B cell (primary cell): ENCODE data around the gene CHD6. TPM values are rescaled to one million over a fixed set of nuclear protein-coding genes. Genes with fewer than 3 reads are reported as not detected.

Experiments used
- ATAC-seq: fragments of 200-7000 bp; cut with Tn5 transposase; one replicate; pipeline ENCODE4 v1.10.0; 2021; ENCODE audit warnings: low read depth, mild to moderate bottlenecking, moderate number of reproducible peaks, moderate library complexity
- CTCF ChIA-PET: fragments of 350-600 bp; sonication (Branson Sonifier 250); formaldehyde crosslinking; loops from one replicate; lab custom pipeline; 2021; ENCODE audit warnings: antibody characterized with exemption, inconsistent platforms; lab: Charles Lee
- POLR2A ChIA-PET: fragments of 350-600 bp; sonication (Branson Sonifier 250); formaldehyde crosslinking; loops from one replicate; lab custom pipeline; 2021; ENCODE audit warnings: antibody characterized with exemption; lab: Charles Lee
- DNase-seq: peaks from one replicate; pipeline ENCODE4 v3.0.0; 2013
- H2AFZ ChIP-seq: 2 replicates; pipeline ENCODE4 v1.6.1; 2012; ENCODE audit warnings: mild to moderate bottlenecking, low read depth, low read length; ENCODE audit not compliant: insufficient read depth, poor library complexity, severe bottlenecking
- H3K27ac ChIP-seq, 2 donors: 1 replicate in 1 of 2; 2 replicates in 1 of 2; pipeline ENCODE4 v1.5.1; 2012 to 2013; ENCODE audit warnings: low read length in 2 of 2, mild to moderate bottlenecking in 2 of 2, moderate library complexity in 1 of 2
- H3K27me3 ChIP-seq, 4 experiments: fragments of 200-600 bp in 1 of 4; sonication (generic) in 1 of 4; replicated peaks in 1 of 4; 1 replicate in 2 of 4; 2 replicates in 2 of 4; pipeline versions ENCODE4 v1.6.1 to v1.7.0; 2013 to 2016; ENCODE audit warnings: low read length in 3 of 4, mild to moderate bottlenecking in 2 of 4, mixed read lengths in 1 of 4, moderate library complexity in 1 of 4; ENCODE audit not compliant: insufficient read depth in 4 of 4, control insufficient read depth in 3 of 4; ENCODE audit errors: control extremely low read depth in 1 of 4
- H3K36me3 ChIP-seq, 2 experiments: replicated peaks in 1 of 2; 1 replicate in 1 of 2; 2 replicates in 1 of 2; pipeline versions ENCODE4 v1.6.1 to v1.7.1; 2013; ENCODE audit warnings: low read length in 1 of 2; ENCODE audit not compliant: insufficient read depth in 2 of 2, control insufficient read depth in 1 of 2; ENCODE audit errors: control extremely low read depth in 1 of 2, extremely low read depth in 1 of 2
- H3K4me1 ChIP-seq, 2 donors: fragments of 200-600 bp in 1 of 2; sonication (generic) in 1 of 2; 1 replicate in 1 of 2; 2 replicates in 1 of 2; pipeline versions ENCODE4 v1.5.1 to v1.6.1; 2013 to 2017; ENCODE audit warnings: low read length in 2 of 2; ENCODE audit not compliant: control insufficient read depth in 2 of 2, insufficient read depth in 2 of 2
- H3K4me2 ChIP-seq: replicated peaks from 2 replicates; pipeline ENCODE3; 2012; ENCODE audit warnings: mild to moderate bottlenecking, low read depth, low read length; ENCODE audit not compliant: poor library complexity, severe bottlenecking
- H3K4me3 ChIP-seq, 5 experiments: fragments of 200-600 bp in 1 of 5; sonication (generic) in 1 of 5; 1 replicate in 3 of 5; 2 replicates in 2 of 5; pipeline versions ENCODE4 v1.5.1 to v1.7.0; 2011 to 2016; ENCODE audit warnings: low read length in 4 of 5, mild to moderate bottlenecking in 4 of 5, low read depth in 2 of 5, control low read depth in 1 of 5, moderate library complexity in 1 of 5; ENCODE audit not compliant: insufficient read depth in 1 of 5; ENCODE audit errors: control extremely low read depth in 1 of 5, extremely low read depth in 1 of 5
- H3K79me2 ChIP-seq: fragments of 200-600 bp; sonication (generic); one replicate; pipeline ENCODE4 v1.6.0; 2016; ENCODE audit warnings: low read length; ENCODE audit not compliant: control insufficient read depth, insufficient read depth
- H3K9ac ChIP-seq: fragments of 200-600 bp; sonication (generic); 2 replicates; pipeline ENCODE4 v1.6.1; 2017; ENCODE audit warnings: mild to moderate bottlenecking, low read length, moderate library complexity
- H3K9me3 ChIP-seq, 3 donors: one replicate each; pipeline versions ENCODE4 v1.6.1 to v1.7.1; 2013; ENCODE audit warnings: low read length in 2 of 3; ENCODE audit not compliant: control insufficient read depth in 2 of 3, insufficient read depth in 1 of 3; ENCODE audit errors: control extremely low read depth in 1 of 3
- H4K20me1 ChIP-seq: 2 replicates; pipeline ENCODE4 v1.6.0; 2012; ENCODE audit warnings: mild to moderate bottlenecking, low read length; ENCODE audit not compliant: insufficient read depth, control insufficient read depth, poor library complexity, severe bottlenecking
- H3K27ac Mint-ChIP-seq: one replicate; pipeline ENCODE4 v1.8.0; 2021; ENCODE audit warnings: mixed read lengths
- H3K27me3 Mint-ChIP-seq: one replicate; pipeline ENCODE4 v1.8.0; 2021; ENCODE audit warnings: mixed read lengths
- H3K4me1 Mint-ChIP-seq: one replicate; pipeline ENCODE4 v1.8.0; 2021; ENCODE audit warnings: mixed read lengths
- H3K4me3 Mint-ChIP-seq: one replicate; pipeline ENCODE4 v1.8.0; 2021; ENCODE audit warnings: mixed read lengths
- H3K9me3 Mint-ChIP-seq: one replicate; pipeline ENCODE4 v1.8.0; 2022; ENCODE audit warnings: mixed read lengths; ENCODE audit not compliant: insufficient read depth
- CTCF ChIP-seq: fragments of 200-600 bp; IDR thresholded peaks from one replicate; pipeline ENCODE4 v1.8.0; 2022; ENCODE audit warnings: antibody characterized with exemption, mild to moderate bottlenecking
- EZH2 ChIP-seq: IDR thresholded peaks from 2 replicates; pipeline ENCODE4 v1.6.1; 2012; ENCODE audit warnings: borderline replicate concordance, low read depth, mild to moderate bottlenecking, moderate library complexity, low read length; ENCODE audit not compliant: insufficient read depth, poor library complexity, severe bottlenecking
- WGBS: methylation state at CpG from one replicate; pipeline ENCODE4 v1.1.5; 2013; ENCODE audit warnings: missing lambda C conversion rate; ENCODE audit not compliant: insufficient coverage; 5-methylcytosine and 5-hydroxymethylcytosine counted together
- intact Hi-C: fragments of 100-400 bp; cut with micrococcal nuclease; formaldehyde crosslinking; loops from one replicate; pipeline ENCODE4 v1.10.0; 2022
- polyA plus RNA-seq: library from polyadenylated mRNA; depleted of rRNA; stranded (reverse); fragments of >200 nt; gene quantifications from 2 replicates; pipeline ENCODE4 v1.2.3, GENCODE V29; 2012
- total RNA-seq, 2 donors: library from RNA; stranded (reverse); fragments of 120-200 nt in 1 of 2; gene quantifications; 1 replicate in 1 of 2; 2 replicates in 1 of 2; pipeline versions ENCODE4 v1.2.3 to v1.2.4, GENCODE V29; 2013 to 2022

The CHD6 gene
- total and polyA plus RNA-seq, 2 donors (not counting 1 experiment from before 2014, with no cell fraction given), result 10.3 to 117 TPM

DNA sequence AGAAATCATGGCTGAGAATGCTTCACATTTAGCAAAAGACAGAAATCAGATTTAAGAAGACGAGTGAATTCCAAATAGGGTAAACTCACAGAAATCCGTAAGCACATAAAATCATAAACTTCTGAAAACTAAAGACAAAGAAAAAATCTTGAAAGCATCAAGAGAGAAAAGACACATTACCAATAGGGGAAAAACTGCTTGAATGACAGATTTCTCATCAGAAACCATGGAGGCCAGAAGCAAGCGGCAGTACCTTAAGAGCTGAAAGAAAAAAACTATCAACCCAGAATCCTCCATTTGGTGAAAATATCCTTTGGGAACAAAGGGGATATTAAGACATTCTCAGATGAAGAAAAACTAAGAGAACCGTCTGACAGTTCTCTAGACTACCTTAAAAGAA lies 185.0 kb downstream of the CHD6 start:
- intact Hi-C loops, result no loop called here
- no peak overlapping the region for H3K4me3 Mint-ChIP-seq
- 100% methylated on average over 2 of the region's 4 CpGs for WGBS

DNA sequence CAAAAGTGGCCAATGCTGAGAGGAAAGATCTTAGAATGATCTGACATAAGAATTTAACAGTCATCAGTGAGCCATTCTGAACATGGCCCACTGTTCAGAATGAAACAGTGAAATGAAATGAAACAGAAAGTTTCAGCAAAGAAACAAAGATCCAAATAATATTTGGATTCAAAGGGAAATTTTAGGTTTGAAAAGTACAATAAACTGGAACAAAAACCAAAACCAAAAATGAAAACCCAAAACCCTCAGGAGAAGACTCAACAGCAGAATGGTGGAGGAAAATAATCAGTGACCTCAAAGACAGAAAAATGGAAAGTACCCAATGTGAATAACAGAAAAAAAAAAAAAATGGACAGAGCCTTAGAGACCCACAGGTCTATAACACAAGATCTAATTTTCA lies 185.4 kb downstream of the CHD6 start:
- no peaks in the 10 kb centered on the region for H3K79me2 ChIP-seq
- H3K4me1 ChIP-seq, result no peaks in the 10 kb centered on the region
- H3K36me3 ChIP-seq, result peaks cover 10 to 48% of the 10 kb centered on the region in 2 experiments
- no peak overlapping the region for H3K4me3 ChIP-seq
- POLR2A ChIA-PET, result no interaction called here
- Mint-ChIP-seq H3K27ac (no peak overlapping the region), H3K4me1 (no peaks in the 10 kb centered on the region), H3K27me3 (no peaks in the 10 kb centered on the region), H3K4me3 (no peak overlapping the region), H3K9me3 (no peaks in the 10 kb centered on the region)
- H4K20me1 ChIP-seq, result no peaks in the 10 kb centered on the region
- H3K9ac ChIP-seq, result no peak overlapping the region
- intact Hi-C loops, result no loop called here
- H3K9me3 ChIP-seq, result peaks cover 0 to 1% (median 0%) of the 10 kb centered on the region in 3 donors
- no peak overlapping the region for H3K4me2 ChIP-seq
- TF ChIP-seq EZH2, result no peak
- no peak for TF ChIP-seq CTCF
- no peak overlapping the region for H3K27ac ChIP-seq
- no peak overlapping the region for H2AFZ ChIP-seq
- H3K27me3 ChIP-seq, result no peaks in the 10 kb centered on the region
- DNase-seq, result no peak
- CTCF ChIA-PET, result no interaction called here
- no peak for ATAC-seq

More for the DNA sequence above, 185.0 kb downstream of the CHD6 start:
- Mint-ChIP-seq H3K9me3 (no peaks in the 10 kb centered on the region), H3K4me1 (no peaks in the 10 kb centered on the region), H3K27me3 (no peaks in the 10 kb centered on the region), H3K27ac (no peak overlapping the region)
- H3K4me1 ChIP-seq, result no peaks in the 10 kb centered on the region
- peaks cover 0 to 1% (median 0%) of the 10 kb centered on the region in 3 donors for H3K9me3 ChIP-seq
- no peak overlapping the region for H3K4me3 ChIP-seq
- POLR2A ChIA-PET, result no interaction called here
- peaks cover 12 to 50% of the 10 kb centered on the region in 2 experiments for H3K36me3 ChIP-seq
- H4K20me1 ChIP-seq, result no peaks in the 10 kb centered on the region
- DNase-seq, result no peak
- no peak overlapping the region for H2AFZ ChIP-seq
- TF ChIP-seq CTCF, result no peak
- TF ChIP-seq EZH2, result no peak
- no peaks in the 10 kb centered on the region for H3K79me2 ChIP-seq
- CTCF ChIA-PET, result no interaction called here
- H3K4me2 ChIP-seq, result no peak overlapping the region
- ATAC-seq, result no peak
- H3K9ac ChIP-seq, result no peak overlapping the region
- no peak overlapping the region for H3K27ac ChIP-seq
- no peaks in the 10 kb centered on the region for H3K27me3 ChIP-seq
